COR-L47 (cell line): ENCODE measurements around the gene ITGA2.

Experiments
- DNase-seq: peaks from one replicate; lab custom pipeline; 2025; lab: John Stamatoyannopoulos, UW

The ITGA2 gene

GRCh38 chr5:53055365-53055764, 66.2 kb downstream of the ITGA2 start:
- no peak for DNase-seq

- no peak for DNase-seq
These were observed 70.1 kb downstream of the ITGA2 start for GRCh38 chr5:53059281-53059680.

- DNase-seq = no peak
These were observed 74.0 kb downstream of the ITGA2 start for GRCh38 chr5:53063176-53063575.

GRCh38 chr5:53063791-53064190, 74.6 kb downstream of the ITGA2 start:
- no peak for DNase-seq

GRCh38 chr5:53066088-53066487, 76.9 kb downstream of the ITGA2 start:
- no peak for DNase-seq

- no peak for DNase-seq
These were observed 78.5 kb downstream of the ITGA2 start for GRCh38 chr5:53067641-53068040.

- DNase-seq = no peak
These were observed 79.2 kb downstream of the ITGA2 start for GRCh38 chr5:53068291-53068836.

- DNase-seq = no peak
These were observed 80.5 kb downstream of the ITGA2 start for GRCh38 chr5:53069626-53070025.

- no peak for DNase-seq
These were observed 82.1 kb downstream of the ITGA2 start for GRCh38 chr5:53071298-53071697.

- no peak for DNase-seq
These were observed 82.6 kb downstream of the ITGA2 start for GRCh38 chr5:53071738-53072137.

GRCh38 chr5:53073348-53073747, 84.2 kb downstream of the ITGA2 start:
- no peak for DNase-seq

GRCh38 chr5:53076014-53076583, 86.9 kb downstream of the ITGA2 start:
- no peak for DNase-seq

GRCh38 chr5:53080271-53080670, 91.1 kb downstream of the ITGA2 start:
- no peak for DNase-seq

- DNase-seq = no peak
These were observed 94.8 kb downstream of the ITGA2 start for GRCh38 chr5:53083927-53084326.

GRCh38 chr5:53084546-53085255, 95.5 kb downstream of the ITGA2 start:
- DNase-seq = no peak

- DNase-seq = no peak
These were observed 98.0 kb downstream of the ITGA2 start for GRCh38 chr5:53087171-53087570.

- DNase-seq = no peak
These were observed 98.5 kb downstream of the ITGA2 start for GRCh38 chr5:53087621-53088121.

- no peak for DNase-seq
These were observed 100.4 kb downstream of the ITGA2 start for GRCh38 chr5:53089481-53089991.

- no peak for DNase-seq
These were observed 101.1 kb downstream of the ITGA2 start for GRCh38 chr5:53090229-53090628.

- no peak for DNase-seq
These were observed 102.1 kb downstream of the ITGA2 start for GRCh38 chr5:53091289-53091688.

GRCh38 chr5:53092242-53092641, 103.1 kb downstream of the ITGA2 start:
- DNase-seq = no peak

GRCh38 chr5:53095217-53095616, 106.1 kb downstream of the ITGA2 start:
- no peak for DNase-seq

GRCh38 chr5:53095931-53096525, 106.9 kb downstream of the ITGA2 start:
- no peak for DNase-seq
